ENCODE data around the gene AIMP1. TPM values are rescaled to one million over a fixed set of nuclear protein-coding genes. Genes with fewer than 3 reads are reported as not detected.
"Not testable (repeated sequence)": the region's sequence is repeated elsewhere in the genome, so short reads cannot be mapped to it uniquely, and the experiment has no call there.

The AIMP1 gene
- total RNA-seq, 1 experiment from 2014 or later, result 25.6 TPM

DNA sequence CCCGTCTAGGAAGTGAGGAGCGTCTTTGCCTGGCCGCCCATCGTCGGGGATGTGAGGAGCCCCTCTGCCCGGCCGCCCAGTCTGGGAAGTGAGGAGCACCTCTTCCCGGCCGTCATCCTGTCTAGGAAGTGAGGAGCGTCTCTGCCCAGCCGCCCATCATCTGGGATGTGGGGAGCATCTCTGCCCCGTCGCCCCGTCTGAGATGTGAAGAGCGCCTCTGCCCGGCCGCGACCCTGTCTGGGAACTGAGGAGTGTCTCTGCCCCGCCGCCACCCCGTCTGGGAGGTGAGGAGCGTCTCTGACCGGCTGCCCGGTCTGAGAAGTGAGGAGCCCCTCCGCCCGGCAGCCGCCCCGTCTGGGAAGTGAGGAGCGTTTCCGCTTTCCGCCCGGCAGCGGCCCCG is 4.8 kb downstream of the AIMP1 start:
- H3K36me3 ChIP-seq (replicated peaks; ENCODE audit: control insufficient read depth, insufficient read depth, low read length); H3K4me3 ChIP-seq (ENCODE audit: insufficient read depth, low read depth, low read length); H3K27me3 ChIP-seq (ENCODE audit: control insufficient read depth, insufficient read depth, low read length): not testable (repeated sequence)

DNA sequence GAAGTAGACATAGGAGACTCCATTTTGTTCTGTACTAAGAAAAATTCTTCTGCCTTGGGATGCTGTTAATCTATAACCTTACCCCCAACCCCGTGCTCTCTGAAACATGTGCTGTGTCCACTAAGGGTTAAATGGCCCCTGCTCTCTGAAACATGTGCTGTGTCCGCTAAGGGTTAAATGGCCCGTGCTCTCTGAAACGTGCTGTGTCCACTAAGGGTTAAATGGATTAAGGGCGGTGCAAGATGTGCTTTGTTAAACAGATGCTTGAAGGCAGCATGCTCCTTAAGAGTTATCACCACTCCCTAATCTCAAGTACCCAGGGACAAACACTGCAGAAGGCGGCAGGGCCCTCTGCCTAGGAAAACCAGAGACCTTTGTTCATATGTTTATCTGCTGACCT is 5.5 kb downstream of the AIMP1 start:
- not testable (repeated sequence) for DNase-seq; H3K27me3 ChIP-seq (ENCODE audit: control insufficient read depth, insufficient read depth, low read length); H3K4me3 ChIP-seq (ENCODE audit: insufficient read depth, low read depth, low read length); H3K36me3 ChIP-seq (replicated peaks; ENCODE audit: control insufficient read depth, insufficient read depth, low read length)

More for the DNA sequence above, 4.8 kb downstream of the AIMP1 start:
- not testable (repeated sequence) for DNase-seq

DNA sequence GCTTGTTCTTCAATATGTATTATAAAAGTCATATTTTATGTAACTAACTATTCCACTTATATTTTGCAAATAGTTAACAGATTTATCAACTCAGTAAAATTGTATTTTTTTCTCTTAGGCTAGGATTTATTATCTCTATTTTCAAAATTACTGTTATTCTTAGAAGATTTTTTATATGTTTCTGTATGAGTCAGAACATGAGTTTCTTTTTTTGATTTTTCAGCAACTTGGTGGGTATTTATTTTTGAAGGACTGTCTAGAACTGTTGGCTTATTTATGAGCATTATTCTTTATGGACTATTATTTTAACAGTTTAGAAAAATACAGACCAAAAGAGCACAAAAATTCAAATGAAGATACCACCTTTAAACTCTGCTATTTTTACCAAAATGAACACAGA is 6.8 kb downstream of the AIMP1 start:
- Histone ChIP-seq H3K4me3 (ENCODE audit: insufficient read depth, low read depth, low read length) (no peak overlapping the region), H3K36me3 (replicated peaks; ENCODE audit: control insufficient read depth, insufficient read depth, low read length) (peaks cover 2% of the 10 kb centered on the region), H3K27me3 (ENCODE audit: control insufficient read depth, insufficient read depth, low read length) (no peaks in the 10 kb centered on the region)
- DNase-seq, result no peak

- Histone ChIP-seq H3K36me3 (replicated peaks; ENCODE audit: control insufficient read depth, insufficient read depth, low read length) (peaks cover 5% of the 10 kb centered on the region), H3K4me3 (ENCODE audit: insufficient read depth, low read depth, low read length) (no peak overlapping the region), H3K27me3 (ENCODE audit: control insufficient read depth, insufficient read depth, low read length) (no peaks in the 10 kb centered on the region)
- no peak for DNase-seq
Observed at GRCh38 chr4:106325800-106326199, 9.4 kb downstream of the AIMP1 start.

DNA sequence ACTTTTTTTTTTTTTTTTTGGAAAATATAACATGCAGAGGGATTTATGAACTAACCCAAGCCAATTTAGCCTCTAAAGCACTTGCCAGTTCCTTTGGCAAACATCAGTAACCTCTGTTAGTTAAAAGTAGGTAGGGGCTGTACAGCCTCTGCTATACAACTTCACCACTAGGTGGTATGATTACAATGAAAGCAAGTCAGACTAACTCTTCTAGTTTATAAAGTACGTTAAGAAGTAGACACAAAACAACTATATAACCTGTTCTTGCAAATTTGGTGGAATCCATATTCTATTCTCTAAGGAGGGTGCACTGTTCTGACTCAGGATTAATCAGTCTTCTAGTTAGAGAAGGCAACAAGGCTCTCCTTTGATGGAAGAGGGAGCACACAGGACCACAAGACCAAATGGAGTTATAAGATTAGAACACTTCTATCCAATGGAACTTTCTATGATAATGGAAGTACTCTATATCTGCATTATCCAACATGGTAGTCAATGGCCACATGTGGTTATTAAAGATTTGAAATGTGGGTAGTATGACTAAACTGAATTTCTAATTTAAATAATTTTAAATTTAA is 12.8 kb downstream of the AIMP1 start:
- DNase-seq, result peak; percentile 34
- Histone ChIP-seq H3K27me3 (ENCODE audit: control insufficient read depth, insufficient read depth, low read length) (no peaks in the 10 kb centered on the region), H3K36me3 (replicated peaks; ENCODE audit: control insufficient read depth, insufficient read depth, low read length) (peaks cover 11% of the 10 kb centered on the region), H3K4me3 (ENCODE audit: insufficient read depth, low read depth, low read length) (no peak overlapping the region)

GRCh38 chr4:106333186-106333585 is 16.8 kb downstream of the AIMP1 start:
- no peak overlapping the region for H3K4me3 ChIP-seq (ENCODE audit: insufficient read depth, low read depth, low read length)
- peaks cover 14% of the 10 kb centered on the region for H3K36me3 ChIP-seq (replicated peaks; ENCODE audit: control insufficient read depth, insufficient read depth, low read length)
- DNase-seq, result no peak
- H3K27me3 ChIP-seq (ENCODE audit: control insufficient read depth, insufficient read depth, low read length), result no peaks in the 10 kb centered on the region

GRCh38 chr4:106334741-106335470 is 18.6 kb downstream of the AIMP1 start:
- H3K36me3 ChIP-seq (replicated peaks; ENCODE audit: control insufficient read depth, insufficient read depth, low read length), result peaks cover 12% of the 10 kb centered on the region
- no peak for DNase-seq
- no peak overlapping the region for H3K4me3 ChIP-seq (ENCODE audit: insufficient read depth, low read depth, low read length)
- H3K27me3 ChIP-seq (ENCODE audit: control insufficient read depth, insufficient read depth, low read length), result no peaks in the 10 kb centered on the region

DNA sequence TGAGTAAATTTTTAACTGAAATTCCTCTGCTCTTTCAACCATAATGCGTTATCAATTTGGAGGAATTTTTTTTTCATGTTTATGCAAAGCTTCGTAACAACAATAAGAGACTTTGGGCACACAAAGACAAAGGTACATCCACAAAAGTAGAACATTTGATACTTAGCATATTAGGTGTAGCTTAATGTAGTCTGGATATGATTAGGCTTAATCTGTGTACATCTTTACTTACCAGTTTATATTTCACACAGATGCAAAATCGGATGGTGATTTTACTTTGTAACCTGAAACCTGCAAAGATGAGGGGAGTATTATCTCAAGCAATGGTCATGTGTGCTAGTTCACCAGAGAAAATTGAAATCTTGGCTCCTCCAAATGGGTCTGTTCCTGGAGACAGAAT is 20.3 kb downstream of the AIMP1 start:
- no peak overlapping the region for H3K4me3 ChIP-seq (ENCODE audit: insufficient read depth, low read depth, low read length)
- H3K36me3 ChIP-seq (replicated peaks; ENCODE audit: control insufficient read depth, insufficient read depth, low read length), result peaks cover 8% of the 10 kb centered on the region
- DNase-seq, result no peak
- no peaks in the 10 kb centered on the region for H3K27me3 ChIP-seq (ENCODE audit: control insufficient read depth, insufficient read depth, low read length)

- H3K4me3 ChIP-seq (ENCODE audit: insufficient read depth, low read depth, low read length), result no peak overlapping the region
- no peak for DNase-seq
- H3K36me3 ChIP-seq (replicated peaks; ENCODE audit: control insufficient read depth, insufficient read depth, low read length), result peaks cover 6% of the 10 kb centered on the region
- no peaks in the 10 kb centered on the region for H3K27me3 ChIP-seq (ENCODE audit: control insufficient read depth, insufficient read depth, low read length)
Observed at GRCh38 chr4:106337916-106338315, 21.6 kb downstream of the AIMP1 start.

GRCh38 chr4:106338671-106339070 is 22.3 kb downstream of the AIMP1 start:
- no peak overlapping the region for H3K4me3 ChIP-seq (ENCODE audit: insufficient read depth, low read depth, low read length)
- H3K27me3 ChIP-seq (ENCODE audit: control insufficient read depth, insufficient read depth, low read length), result no peaks in the 10 kb centered on the region
- H3K36me3 ChIP-seq (replicated peaks; ENCODE audit: control insufficient read depth, insufficient read depth, low read length), result peaks cover 6% of the 10 kb centered on the region
- DNase-seq, result no peak

- Histone ChIP-seq H3K36me3 (replicated peaks; ENCODE audit: control insufficient read depth, insufficient read depth, low read length) (peaks cover 6% of the 10 kb centered on the region), H3K4me3 (ENCODE audit: insufficient read depth, low read depth, low read length) (no peak overlapping the region), H3K27me3 (ENCODE audit: control insufficient read depth, insufficient read depth, low read length) (no peaks in the 10 kb centered on the region)
- no peak for DNase-seq
Observed at GRCh38 chr4:106339431-106339830, 23.1 kb downstream of the AIMP1 start.

GRCh38 chr4:106340774-106341173 is 24.4 kb downstream of the AIMP1 start:
- Histone ChIP-seq H3K4me3 (ENCODE audit: insufficient read depth, low read depth, low read length) (no peak overlapping the region), H3K36me3 (replicated peaks; ENCODE audit: control insufficient read depth, insufficient read depth, low read length) (peaks cover 6% of the 10 kb centered on the region), H3K27me3 (ENCODE audit: control insufficient read depth, insufficient read depth, low read length) (no peaks in the 10 kb centered on the region)
- no peak for DNase-seq

- no peak for DNase-seq
- H3K36me3 ChIP-seq (replicated peaks; ENCODE audit: control insufficient read depth, insufficient read depth, low read length), result no peaks in the 10 kb centered on the region; the same call in 1 of the 2 replicates
- H3K27me3 ChIP-seq (ENCODE audit: control insufficient read depth, insufficient read depth, low read length), result no peaks in the 10 kb centered on the region
- no peak overlapping the region for H3K4me3 ChIP-seq (ENCODE audit: insufficient read depth, low read depth, low read length)
Observed at GRCh38 chr4:106343865-106344646, 27.7 kb downstream of the AIMP1 start.

- Histone ChIP-seq H3K4me3 (ENCODE audit: insufficient read depth, low read depth, low read length) (no peak overlapping the region), H3K27me3 (ENCODE audit: control insufficient read depth, insufficient read depth, low read length) (no peaks in the 10 kb centered on the region), H3K36me3 (replicated peaks; ENCODE audit: control insufficient read depth, insufficient read depth, low read length) (no peaks in the 10 kb centered on the region; the same call in 1 of the 2 replicates)
- DNase-seq, result no peak
Observed at GRCh38 chr4:106344647-106344970, 28.3 kb downstream of the AIMP1 start.

DNA sequence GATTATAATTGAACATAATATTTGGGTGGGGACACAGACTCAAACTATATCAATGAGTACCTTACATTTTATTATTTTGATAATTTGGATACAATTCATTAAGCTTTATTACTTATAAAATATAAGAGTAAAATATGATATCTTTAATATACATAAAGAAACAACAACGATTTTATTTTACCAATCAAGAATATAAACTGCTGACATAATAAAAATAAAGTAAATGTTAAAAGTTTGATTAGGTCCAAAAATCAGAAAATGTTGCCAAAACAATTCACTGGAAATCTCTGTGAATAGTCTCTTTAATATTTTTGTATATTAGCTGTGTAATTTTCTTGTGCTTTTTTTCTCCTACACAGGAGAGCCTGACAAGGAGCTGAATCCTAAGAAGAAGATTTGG is 30.8 kb downstream of the AIMP1 start:
- Histone ChIP-seq H3K36me3 (replicated peaks; ENCODE audit: control insufficient read depth, insufficient read depth, low read length) (no peaks in the 10 kb centered on the region; the same call in 1 of the 2 replicates), H3K4me3 (ENCODE audit: insufficient read depth, low read depth, low read length) (no peak overlapping the region), H3K27me3 (ENCODE audit: control insufficient read depth, insufficient read depth, low read length) (no peaks in the 10 kb centered on the region)
- no peak for DNase-seq
